GM12874 (cell line): ENCODE measurements around the gene BMP10.

ENCODE experiments used
- CTCF ChIP-seq: IDR thresholded peaks from 2 replicates; pipeline ENCODE4 v1.5.1; 2011; ENCODE audit warnings: low read depth, mild to moderate bottlenecking, control low read depth, low read length, moderate library complexity; ENCODE audit not compliant: insufficient read depth

The BMP10 gene

GRCh38 chr2:68817306-68817705 lies 53.9 kb downstream of the BMP10 start:
- TF ChIP-seq CTCF, result no peak
